ENCODE data around the gene GNG4.

GNG4 gene

DNA sequence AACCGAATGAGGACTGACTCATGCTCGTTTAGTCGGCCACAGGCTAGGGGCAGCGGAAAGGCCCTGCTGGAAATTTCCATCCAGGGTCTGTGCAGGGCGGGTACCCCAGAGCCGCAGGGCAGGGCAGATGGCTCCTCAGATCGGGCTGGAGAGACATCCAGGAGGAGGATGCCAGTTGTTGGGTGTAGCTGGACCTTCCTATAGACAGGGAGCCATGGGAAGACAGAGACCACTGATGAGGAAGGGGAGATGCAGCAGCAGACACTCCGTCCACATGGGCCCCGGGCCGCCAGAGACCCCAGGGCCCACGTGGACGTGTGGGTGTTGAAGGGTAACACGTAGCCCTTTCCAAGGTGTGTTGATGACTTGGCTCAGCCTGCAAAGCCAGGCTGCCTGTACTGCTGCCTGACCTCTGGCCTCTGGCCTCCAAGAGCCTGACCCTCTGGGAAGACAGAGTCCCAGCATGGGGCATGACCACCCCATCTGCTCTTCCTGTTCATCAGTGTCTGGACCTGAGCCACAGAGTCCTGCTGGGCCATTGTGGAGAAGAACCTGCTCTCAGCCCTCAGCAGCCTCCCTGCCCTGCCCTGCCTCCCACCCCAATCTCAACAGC lies 4.8 kb downstream of the GNG4 start:
- TF ChIP-seq, protein P1, sequence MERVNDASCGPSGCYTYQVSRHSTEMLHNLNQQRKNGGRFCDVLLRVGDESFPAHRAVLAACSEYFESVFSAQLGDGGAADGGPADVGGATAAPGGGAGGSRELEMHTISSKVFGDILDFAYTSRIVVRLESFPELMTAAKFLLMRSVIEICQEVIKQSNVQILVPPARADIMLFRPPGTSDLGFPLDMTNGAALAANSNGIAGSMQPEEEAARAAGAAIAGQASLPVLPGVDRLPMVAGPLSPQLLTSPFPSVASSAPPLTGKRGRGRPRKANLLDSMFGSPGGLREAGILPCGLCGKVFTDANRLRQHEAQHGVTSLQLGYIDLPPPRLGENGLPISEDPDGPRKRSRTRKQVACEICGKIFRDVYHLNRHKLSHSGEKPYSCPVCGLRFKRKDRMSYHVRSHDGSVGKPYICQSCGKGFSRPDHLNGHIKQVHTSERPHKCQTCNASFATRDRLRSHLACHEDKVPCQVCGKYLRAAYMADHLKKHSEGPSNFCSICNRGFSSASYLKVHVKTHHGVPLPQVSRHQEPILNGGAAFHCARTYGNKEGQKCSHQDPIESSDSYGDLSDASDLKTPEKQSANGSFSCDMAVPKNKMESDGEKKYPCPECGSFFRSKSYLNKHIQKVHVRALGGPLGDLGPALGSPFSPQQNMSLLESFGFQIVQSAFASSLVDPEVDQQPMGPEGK (CRISPR knock-in tag; IDR thresholded peaks at IDR 0.05; ENCODE audit: borderline replicate concordance) = no peak
- no peak for TF ChIP-seq ZNF70 (CRISPR knock-in tag; IDR thresholded peaks at IDR 0.05)
- no peak for TF ChIP-seq ZFP3 (CRISPR knock-in tag; IDR thresholded peaks at IDR 0.05)
- TF ChIP-seq, protein P2, sequence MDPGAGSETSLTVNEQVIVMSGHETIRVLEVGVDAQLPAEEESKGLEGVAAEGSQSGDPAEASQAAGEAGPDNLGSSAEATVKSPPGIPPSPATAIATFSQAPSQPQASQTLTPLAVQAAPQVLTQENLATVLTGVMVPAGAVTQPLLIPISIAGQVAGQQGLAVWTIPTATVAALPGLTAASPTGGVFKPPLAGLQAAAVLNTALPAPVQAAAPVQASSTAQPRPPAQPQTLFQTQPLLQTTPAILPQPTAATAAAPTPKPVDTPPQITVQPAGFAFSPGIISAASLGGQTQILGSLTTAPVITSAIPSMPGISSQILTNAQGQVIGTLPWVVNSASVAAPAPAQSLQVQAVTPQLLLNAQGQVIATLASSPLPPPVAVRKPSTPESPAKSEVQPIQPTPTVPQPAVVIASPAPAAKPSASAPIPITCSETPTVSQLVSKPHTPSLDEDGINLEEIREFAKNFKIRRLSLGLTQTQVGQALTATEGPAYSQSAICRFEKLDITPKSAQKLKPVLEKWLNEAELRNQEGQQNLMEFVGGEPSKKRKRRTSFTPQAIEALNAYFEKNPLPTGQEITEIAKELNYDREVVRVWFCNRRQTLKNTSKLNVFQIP (CRISPR knock-in tag; IDR thresholded peaks at IDR 0.05; ENCODE audit: borderline replicate concordance, low read depth) = no peak
- TF ChIP-seq GLIS3 (CRISPR knock-in tag; IDR thresholded peaks at IDR 0.05) = no peak
- TF ChIP-seq ZC3H10 (CRISPR knock-in tag; IDR thresholded peaks at IDR 0.05) = no peak
- TF ChIP-seq ZNF8 (CRISPR knock-in tag; IDR thresholded peaks at IDR 0.05) = no peak
- TF ChIP-seq ARNTL (CRISPR knock-in tag; IDR thresholded peaks at IDR 0.05; ENCODE audit: borderline replicate concordance, low read depth) = no peak
- no peak for TF ChIP-seq ZNF565 (CRISPR knock-in tag; conservative IDR thresholded peaks at IDR 0.05; ENCODE audit: low read depth)
- TF ChIP-seq, protein P3, sequence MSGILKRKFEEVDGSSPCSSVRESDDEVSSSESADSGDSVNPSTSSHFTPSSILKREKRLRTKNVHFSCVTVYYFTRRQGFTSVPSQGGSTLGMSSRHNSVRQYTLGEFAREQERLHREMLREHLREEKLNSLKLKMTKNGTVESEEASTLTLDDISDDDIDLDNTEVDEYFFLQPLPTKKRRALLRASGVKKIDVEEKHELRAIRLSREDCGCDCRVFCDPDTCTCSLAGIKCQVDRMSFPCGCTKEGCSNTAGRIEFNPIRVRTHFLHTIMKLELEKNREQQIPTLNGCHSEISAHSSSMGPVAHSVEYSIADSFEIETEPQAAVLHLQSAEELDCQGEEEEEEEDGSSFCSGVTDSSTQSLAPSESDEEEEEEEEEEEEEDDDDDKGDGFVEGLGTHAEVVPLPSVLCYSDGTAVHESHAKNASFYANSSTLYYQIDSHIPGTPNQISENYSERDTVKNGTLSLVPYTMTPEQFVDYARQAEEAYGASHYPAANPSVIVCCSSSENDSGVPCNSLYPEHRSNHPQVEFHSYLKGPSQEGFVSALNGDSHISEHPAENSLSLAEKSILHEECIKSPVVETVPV (CRISPR knock-in tag; IDR thresholded peaks at IDR 0.05) = no peak
- no peak for TF ChIP-seq OSR1 (CRISPR knock-in tag; IDR thresholded peaks at IDR 0.05)
- no peak for TF ChIP-seq TOX (CRISPR knock-in tag; IDR thresholded peaks at IDR 0.05; ENCODE audit: borderline replicate concordance)
- no peak for TF ChIP-seq PPARA (CRISPR knock-in tag; IDR thresholded peaks at IDR 0.05; ENCODE audit: borderline replicate concordance)
- TF ChIP-seq CSDC2 (CRISPR knock-in tag; IDR thresholded peaks at IDR 0.05) = no peak
- TF ChIP-seq ESRRG (CRISPR knock-in tag; IDR thresholded peaks at IDR 0.05) = no peak
- TF ChIP-seq SNAI2 (CRISPR knock-in tag; IDR thresholded peaks at IDR 0.05) = no peak
- no peak for TF ChIP-seq ZFP30 (CRISPR knock-in tag; IDR thresholded peaks at IDR 0.05)
- no peak for TF ChIP-seq RARB (CRISPR knock-in tag; IDR thresholded peaks at IDR 0.05)
- TF ChIP-seq, protein P4, sequence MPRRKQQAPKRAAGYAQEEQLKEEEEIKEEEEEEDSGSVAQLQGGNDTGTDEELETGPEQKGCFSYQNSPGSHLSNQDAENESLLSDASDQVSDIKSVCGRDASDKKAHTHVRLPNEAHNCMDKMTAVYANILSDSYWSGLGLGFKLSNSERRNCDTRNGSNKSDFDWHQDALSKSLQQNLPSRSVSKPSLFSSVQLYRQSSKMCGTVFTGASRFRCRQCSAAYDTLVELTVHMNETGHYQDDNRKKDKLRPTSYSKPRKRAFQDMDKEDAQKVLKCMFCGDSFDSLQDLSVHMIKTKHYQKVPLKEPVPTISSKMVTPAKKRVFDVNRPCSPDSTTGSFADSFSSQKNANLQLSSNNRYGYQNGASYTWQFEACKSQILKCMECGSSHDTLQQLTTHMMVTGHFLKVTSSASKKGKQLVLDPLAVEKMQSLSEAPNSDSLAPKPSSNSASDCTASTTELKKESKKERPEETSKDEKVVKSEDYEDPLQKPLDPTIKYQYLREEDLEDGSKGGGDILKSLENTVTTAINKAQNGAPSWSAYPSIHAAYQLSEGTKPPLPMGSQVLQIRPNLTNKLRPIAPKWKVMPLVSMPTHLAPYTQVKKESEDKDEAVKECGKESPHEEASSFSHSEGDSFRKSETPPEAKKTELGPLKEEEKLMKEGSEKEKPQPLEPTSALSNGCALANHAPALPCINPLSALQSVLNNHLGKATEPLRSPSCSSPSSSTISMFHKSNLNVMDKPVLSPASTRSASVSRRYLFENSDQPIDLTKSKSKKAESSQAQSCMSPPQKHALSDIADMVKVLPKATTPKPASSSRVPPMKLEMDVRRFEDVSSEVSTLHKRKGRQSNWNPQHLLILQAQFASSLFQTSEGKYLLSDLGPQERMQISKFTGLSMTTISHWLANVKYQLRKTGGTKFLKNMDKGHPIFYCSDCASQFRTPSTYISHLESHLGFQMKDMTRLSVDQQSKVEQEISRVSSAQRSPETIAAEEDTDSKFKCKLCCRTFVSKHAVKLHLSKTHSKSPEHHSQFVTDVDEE (CRISPR knock-in tag; IDR thresholded peaks at IDR 0.05) = no peak
- TF ChIP-seq, protein P5, sequence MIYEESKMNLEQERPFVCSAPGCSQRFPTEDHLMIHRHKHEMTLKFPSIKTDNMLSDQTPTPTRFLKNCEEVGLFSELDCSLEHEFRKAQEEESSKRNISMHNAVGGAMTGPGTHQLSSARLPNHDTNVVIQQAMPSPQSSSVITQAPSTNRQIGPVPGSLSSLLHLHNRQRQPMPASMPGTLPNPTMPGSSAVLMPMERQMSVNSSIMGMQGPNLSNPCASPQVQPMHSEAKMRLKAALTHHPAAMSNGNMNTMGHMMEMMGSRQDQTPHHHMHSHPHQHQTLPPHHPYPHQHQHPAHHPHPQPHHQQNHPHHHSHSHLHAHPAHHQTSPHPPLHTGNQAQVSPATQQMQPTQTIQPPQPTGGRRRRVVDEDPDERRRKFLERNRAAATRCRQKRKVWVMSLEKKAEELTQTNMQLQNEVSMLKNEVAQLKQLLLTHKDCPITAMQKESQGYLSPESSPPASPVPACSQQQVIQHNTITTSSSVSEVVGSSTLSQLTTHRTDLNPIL (CRISPR knock-in tag; IDR thresholded peaks at IDR 0.05; ENCODE audit: low read depth) = no peak
- ATAC-seq = no peak

DNA sequence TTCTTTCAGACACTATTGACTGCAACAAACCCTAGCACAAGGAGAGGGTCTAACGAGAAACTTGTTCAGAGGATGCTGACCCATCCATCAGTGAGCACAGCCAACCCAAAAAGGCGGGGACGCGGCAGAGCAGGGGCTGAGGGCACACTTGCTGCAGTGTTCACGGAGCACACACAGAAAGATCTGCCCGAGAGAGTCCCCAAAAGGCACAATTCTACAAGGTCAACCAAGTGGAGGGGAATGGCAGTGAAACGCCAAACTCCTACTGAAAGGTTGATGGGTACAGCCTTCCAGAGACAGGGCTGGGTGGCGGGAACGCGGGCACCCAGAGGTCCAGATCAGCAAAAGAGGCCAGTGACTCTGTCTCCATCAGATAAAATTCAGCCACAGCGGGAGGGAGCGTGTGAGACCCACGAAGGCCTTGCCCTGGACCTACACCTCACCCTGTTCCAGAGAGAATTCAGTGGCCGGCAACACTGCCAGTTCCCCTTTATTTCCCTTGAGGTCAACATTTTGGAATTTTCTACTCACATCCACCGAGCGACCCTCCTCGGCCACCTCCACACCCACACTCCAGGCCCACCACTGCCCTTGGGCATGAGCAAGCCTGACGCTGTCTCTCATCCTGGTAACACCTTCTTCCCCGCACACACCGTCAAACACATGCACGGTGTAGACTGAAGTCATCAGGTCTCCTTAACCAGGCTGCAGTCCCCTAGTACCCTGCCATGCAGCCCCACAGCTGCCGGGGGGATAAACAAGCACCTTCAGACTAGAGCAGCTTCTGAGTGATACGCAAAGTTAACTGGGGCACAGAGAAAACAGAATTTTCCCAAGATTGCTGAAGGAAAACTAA lies 5.5 kb downstream of the GNG4 start:
- no peak for ATAC-seq
- TF ChIP-seq ZNF70 (CRISPR knock-in tag; IDR thresholded peaks at IDR 0.05) = peak; percentile 56
- TF ChIP-seq, protein P1 (CRISPR knock-in tag; IDR thresholded peaks at IDR 0.05; ENCODE audit: borderline replicate concordance) = no peak
